ENCODE data around the gene LRRC36. TPM values are rescaled to one million over a fixed set of nuclear protein-coding genes. Genes with fewer than 3 reads are reported as not detected.

The LRRC36 gene
- total and polyA plus RNA-seq, 4 donors: 2.1 to 103 (median 16.6) TPM

- no peaks in the 10 kb centered on the region for H3K9me3 ChIP-seq (ENCODE audit: control insufficient read depth in 4 of 4, insufficient read depth in 3 of 4, low read length in 3 of 4)
- H3K27me3 ChIP-seq (ENCODE audit: control insufficient read depth in 3 of 3, insufficient read depth in 3 of 3, low read length in 2 of 3): no peaks in the 10 kb centered on the region
- DNase-seq (no peak), ATAC-seq (ENCODE audit: insufficient read depth, low FRiP score) (peak; percentile 1)
- peaks cover 0 to 6% (median 1%) of the 10 kb centered on the region in 4 donors for H3K36me3 ChIP-seq (ENCODE audit: control insufficient read depth in 4 of 4, insufficient read depth in 4 of 4, low read length in 4 of 4)
- peaks cover 0 to 22% (median 5%) of the 10 kb centered on the region in 5 donors for H3K4me1 ChIP-seq (ENCODE audit: control insufficient read depth in 5 of 5, insufficient read depth in 5 of 5, low read length in 5 of 5)
- WGBS, 2 donors: 61 to 70% methylated on average over 13 of the region's 13 CpGs
- H3K9ac ChIP-seq (ENCODE audit: insufficient read depth in 1 of 2, low read length in 2 of 2): no peak overlapping the region
- H3K27ac ChIP-seq (ENCODE audit: low read depth in 1 of 2, low read length in 1 of 2): peak overlapping the region in 1 of 2 donors; percentile 57
- TF ChIP-seq CTCF (IDR thresholded peaks at IDR 0.05; ENCODE audit: control extremely low read depth, extremely low read depth): no peak
- H3K4me3 ChIP-seq: peak overlapping the region; percentile 37
Measured at GRCh38 chr16:67277999-67278772, 48.4 kb upstream of the LRRC36 start.

- peaks cover 0 to 22% (median 5%) of the 10 kb centered on the region in 5 donors for H3K4me1 ChIP-seq (ENCODE audit: control insufficient read depth in 5 of 5, insufficient read depth in 5 of 5, low read length in 5 of 5)
- peak overlapping the region; percentile 37 for H3K4me3 ChIP-seq
- H3K27ac ChIP-seq (ENCODE audit: low read depth in 1 of 2, low read length in 1 of 2): peak overlapping the region in 1 of 2 donors; percentile 55
- peak; percentile 32 for ATAC-seq (ENCODE audit: insufficient read depth, low FRiP score)
- H3K36me3 ChIP-seq (ENCODE audit: control insufficient read depth in 4 of 4, insufficient read depth in 4 of 4, low read length in 4 of 4): peaks cover 0 to 6% (median 1%) of the 10 kb centered on the region in 4 donors
- no peaks in the 10 kb centered on the region for H3K27me3 ChIP-seq (ENCODE audit: control insufficient read depth in 3 of 3, insufficient read depth in 3 of 3, low read length in 2 of 3)
- H3K9ac ChIP-seq (ENCODE audit: insufficient read depth in 1 of 2, low read length in 2 of 2): no peak overlapping the region
- 2% methylated on average over 16 to 42 of the region's 42 CpGs for WGBS, 2 donors
- DNase-seq: peak in 2 of 3 donors; percentile 24 to 27
- no peaks in the 10 kb centered on the region for H3K9me3 ChIP-seq (ENCODE audit: control insufficient read depth in 4 of 4, insufficient read depth in 3 of 4, low read length in 3 of 4)
- no peak for TF ChIP-seq CTCF (IDR thresholded peaks at IDR 0.05; ENCODE audit: control extremely low read depth, extremely low read depth)
Measured at GRCh38 chr16:67278773-67279295, 47.8 kb upstream of the LRRC36 start.

- peaks cover 0 to 22% (median 5%) of the 10 kb centered on the region in 5 donors for H3K4me1 ChIP-seq (ENCODE audit: control insufficient read depth in 5 of 5, insufficient read depth in 5 of 5, low read length in 5 of 5)
- TF ChIP-seq CTCF (IDR thresholded peaks at IDR 0.05; ENCODE audit: control extremely low read depth, extremely low read depth): peak; percentile 62
- no peak within 1 kb of the TSS for H3K9ac ChIP-seq (ENCODE audit: insufficient read depth in 1 of 2, low read length in 2 of 2)
- 23 to 44% methylated on average over 48 to 83 of the region's 83 CpGs for WGBS, 2 donors
- H3K27me3 ChIP-seq (ENCODE audit: control insufficient read depth in 3 of 3, insufficient read depth in 3 of 3, low read length in 2 of 3): no peaks in the 10 kb centered on the region
- peaks cover 0 to 6% (median 1%) of the 10 kb centered on the region in 4 donors for H3K36me3 ChIP-seq (ENCODE audit: control insufficient read depth in 4 of 4, insufficient read depth in 4 of 4, low read length in 4 of 4)
- H3K4me3 ChIP-seq: peak within 1 kb of the TSS; percentile 37
- H3K27ac ChIP-seq (ENCODE audit: low read depth in 1 of 2, low read length in 1 of 2): peak within 1 kb of the TSS in 1 of 2 donors; percentile 55
- H3K9me3 ChIP-seq (ENCODE audit: control insufficient read depth in 4 of 4, insufficient read depth in 3 of 4, low read length in 3 of 4): no peaks in the 10 kb centered on the region
- DNase-seq: peak; percentile 67 to 85 (median 80)
- ATAC-seq (ENCODE audit: insufficient read depth, low FRiP score): peak; percentile 91
Measured at GRCh38 chr16:67279296-67280089, 47.1 kb upstream of the LRRC36 start, which contains the start of gene PLEKHG4. Gene PLEKHG4 (plus strand): TSS chr16:67279532. CDS start chr16:67280045, 513 bp downstream.
